PFSK-1 (cell line): ENCODE results near the gene NXPH4.

Experiments used
- FOXP2 ChIP-seq: optimal IDR thresholded peaks from 2 replicates; pipeline ENCODE3; 2011; ENCODE audit warnings: borderline replicate concordance, control low read depth, inconsistent platforms; ENCODE audit not compliant: insufficient read depth; ENCODE audit errors: extremely low read length, extremely low read depth
- POLR2AphosphoS5 ChIP-seq: IDR thresholded peaks from 2 replicates; pipeline ENCODE4 v1.6.1; 2012; ENCODE audit warnings: low read depth, mild to moderate bottlenecking, control low read depth, low read length, moderate library complexity
- SIN3A ChIP-seq: IDR thresholded peaks from 2 replicates; pipeline ENCODE4 v1.6.1; 2012; ENCODE audit warnings: mild to moderate bottlenecking, low read length, moderate library complexity, borderline replicate concordance; ENCODE audit not compliant: insufficient read depth
- TAF1 ChIP-seq: IDR thresholded peaks from 2 replicates; pipeline ENCODE4 v1.6.1; 2012; ENCODE audit warnings: low read length, control low read depth, borderline replicate concordance; ENCODE audit not compliant: insufficient read depth
- TF ChIP-seq, protein P1 (sequence below), 2 experiments: IDR thresholded peaks; 2 replicates each; pipeline versions ENCODE4 v1.6.1 to v1.8.0; 2011 to 2012; ENCODE audit warnings: low read depth in 2 of 2, low read length in 2 of 2, control low read depth in 1 of 2, inconsistent platforms in 1 of 2, mild to moderate bottlenecking in 1 of 2, moderate library complexity in 1 of 2; ENCODE audit not compliant: insufficient read depth in 1 of 2

NXPH4 gene

DNA sequence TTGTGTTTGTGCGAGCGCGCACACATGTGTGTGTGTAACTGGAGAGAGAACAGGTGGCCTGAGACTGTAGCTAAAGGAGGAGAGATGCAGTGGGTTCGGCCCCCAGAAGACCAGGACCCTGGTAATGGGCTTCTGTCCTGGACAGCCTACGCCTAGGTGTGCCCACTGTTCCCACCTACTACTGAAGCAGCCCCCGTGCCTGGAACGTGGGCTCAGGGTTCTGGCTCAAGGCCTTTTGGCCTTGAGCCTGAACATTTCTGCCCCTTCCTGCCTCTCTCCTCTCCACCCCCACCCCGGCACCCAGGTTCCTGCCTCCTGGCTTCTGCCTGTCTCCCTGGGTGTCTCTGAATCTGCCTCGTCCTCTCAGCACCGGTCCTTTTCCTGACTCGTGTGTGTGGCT is 1.5 kb upstream of the NXPH4 start:
- TF ChIP-seq FOXP2 (no peak), TAF1 (no peak), POLR2AphosphoS5 (no peak), SIN3A (no peak)
- TF ChIP-seq, protein P1, sequence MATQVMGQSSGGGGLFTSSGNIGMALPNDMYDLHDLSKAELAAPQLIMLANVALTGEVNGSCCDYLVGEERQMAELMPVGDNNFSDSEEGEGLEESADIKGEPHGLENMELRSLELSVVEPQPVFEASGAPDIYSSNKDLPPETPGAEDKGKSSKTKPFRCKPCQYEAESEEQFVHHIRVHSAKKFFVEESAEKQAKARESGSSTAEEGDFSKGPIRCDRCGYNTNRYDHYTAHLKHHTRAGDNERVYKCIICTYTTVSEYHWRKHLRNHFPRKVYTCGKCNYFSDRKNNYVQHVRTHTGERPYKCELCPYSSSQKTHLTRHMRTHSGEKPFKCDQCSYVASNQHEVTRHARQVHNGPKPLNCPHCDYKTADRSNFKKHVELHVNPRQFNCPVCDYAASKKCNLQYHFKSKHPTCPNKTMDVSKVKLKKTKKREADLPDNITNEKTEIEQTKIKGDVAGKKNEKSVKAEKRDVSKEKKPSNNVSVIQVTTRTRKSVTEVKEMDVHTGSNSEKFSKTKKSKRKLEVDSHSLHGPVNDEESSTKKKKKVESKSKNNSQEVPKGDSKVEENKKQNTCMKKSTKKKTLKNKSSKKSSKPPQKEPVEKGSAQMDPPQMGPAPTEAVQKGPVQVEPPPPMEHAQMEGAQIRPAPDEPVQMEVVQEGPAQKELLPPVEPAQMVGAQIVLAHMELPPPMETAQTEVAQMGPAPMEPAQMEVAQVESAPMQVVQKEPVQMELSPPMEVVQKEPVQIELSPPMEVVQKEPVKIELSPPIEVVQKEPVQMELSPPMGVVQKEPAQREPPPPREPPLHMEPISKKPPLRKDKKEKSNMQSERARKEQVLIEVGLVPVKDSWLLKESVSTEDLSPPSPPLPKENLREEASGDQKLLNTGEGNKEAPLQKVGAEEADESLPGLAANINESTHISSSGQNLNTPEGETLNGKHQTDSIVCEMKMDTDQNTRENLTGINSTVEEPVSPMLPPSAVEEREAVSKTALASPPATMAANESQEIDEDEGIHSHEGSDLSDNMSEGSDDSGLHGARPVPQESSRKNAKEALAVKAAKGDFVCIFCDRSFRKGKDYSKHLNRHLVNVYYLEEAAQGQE (IDR thresholded peaks at IDR 0.05; ENCODE audit: insufficient read depth in 1 of 2, low read depth in 2 of 2, low read length in 2 of 2) = no peak

DNA sequence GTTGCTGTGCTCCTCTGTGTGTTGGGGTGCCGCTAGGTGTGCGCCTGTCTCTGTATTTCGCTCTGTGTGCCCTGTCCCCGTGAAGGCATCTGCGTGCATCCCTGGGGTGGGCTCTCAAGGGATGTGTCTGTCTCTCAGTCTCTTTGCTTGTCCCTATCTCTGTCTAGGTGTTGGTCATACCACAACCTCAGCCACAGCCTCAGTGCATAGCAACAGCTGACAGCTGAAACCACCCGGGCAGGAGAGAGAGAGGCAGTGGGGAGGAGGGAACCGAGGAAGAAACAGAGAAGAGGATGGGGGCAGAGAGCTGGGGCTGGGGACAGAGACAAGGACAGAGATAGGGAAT is 953 bp upstream of the NXPH4 start:
- TF ChIP-seq FOXP2 (no peak), TAF1 (no peak), POLR2AphosphoS5 (no peak), SIN3A (no peak)
- TF ChIP-seq, protein P1 (IDR thresholded peaks at IDR 0.05; ENCODE audit: insufficient read depth in 1 of 2, low read depth in 2 of 2, low read length in 2 of 2) = no peak

DNA sequence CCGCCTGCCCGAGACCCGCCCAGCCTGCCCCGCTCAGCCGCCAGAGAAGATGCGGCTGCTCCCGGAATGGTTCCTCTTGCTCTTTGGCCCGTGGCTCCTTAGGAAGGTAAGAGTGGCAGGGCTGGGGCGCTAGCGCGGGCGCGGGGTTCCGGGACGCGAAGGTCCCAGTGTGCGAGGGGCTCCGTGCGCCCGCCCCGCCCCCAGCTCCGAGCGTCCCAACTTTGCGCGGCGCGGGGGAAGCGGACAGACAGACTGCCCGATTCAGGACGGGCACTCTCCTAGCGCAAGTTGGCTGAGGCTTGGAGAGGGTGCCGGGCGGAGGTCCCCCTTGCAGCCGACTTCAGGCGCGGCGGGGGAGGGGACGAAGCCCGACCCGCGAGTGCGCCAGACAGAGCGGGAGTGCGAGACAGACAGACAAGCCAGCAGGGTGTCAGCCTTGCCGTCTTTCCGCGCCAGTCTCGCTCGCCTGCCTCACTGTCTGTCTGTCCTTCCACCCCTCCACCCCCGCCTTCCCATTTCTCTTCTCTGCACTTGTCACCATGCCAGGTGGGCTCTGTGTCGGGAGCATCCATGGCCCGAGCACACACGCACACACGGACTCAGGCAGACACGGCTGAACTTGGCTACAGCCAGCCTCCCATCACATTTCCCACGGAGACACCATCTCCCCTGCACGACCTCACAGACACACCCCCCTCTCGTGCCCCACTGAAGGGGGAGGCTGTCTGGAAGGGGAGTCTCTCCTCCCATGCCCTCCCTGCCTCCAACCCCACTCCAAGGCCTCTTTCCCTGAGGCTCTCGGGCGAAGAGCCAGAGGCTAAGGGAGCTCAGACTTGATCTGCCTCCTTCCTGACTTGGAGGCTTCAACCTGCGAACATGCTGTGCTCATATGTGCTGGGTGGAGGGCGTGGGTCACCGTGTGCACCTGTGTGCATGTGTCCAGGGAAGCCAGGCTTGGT is 606 bp downstream of the NXPH4 start:
- no peak for TF ChIP-seq TAF1
- TF ChIP-seq, protein P1 (IDR thresholded peaks at IDR 0.05; ENCODE audit: insufficient read depth in 1 of 2, low read depth in 2 of 2, low read length in 2 of 2) = no peak
- TF ChIP-seq POLR2AphosphoS5 = no peak
- no peak for TF ChIP-seq FOXP2
- TF ChIP-seq SIN3A = no peak

DNA sequence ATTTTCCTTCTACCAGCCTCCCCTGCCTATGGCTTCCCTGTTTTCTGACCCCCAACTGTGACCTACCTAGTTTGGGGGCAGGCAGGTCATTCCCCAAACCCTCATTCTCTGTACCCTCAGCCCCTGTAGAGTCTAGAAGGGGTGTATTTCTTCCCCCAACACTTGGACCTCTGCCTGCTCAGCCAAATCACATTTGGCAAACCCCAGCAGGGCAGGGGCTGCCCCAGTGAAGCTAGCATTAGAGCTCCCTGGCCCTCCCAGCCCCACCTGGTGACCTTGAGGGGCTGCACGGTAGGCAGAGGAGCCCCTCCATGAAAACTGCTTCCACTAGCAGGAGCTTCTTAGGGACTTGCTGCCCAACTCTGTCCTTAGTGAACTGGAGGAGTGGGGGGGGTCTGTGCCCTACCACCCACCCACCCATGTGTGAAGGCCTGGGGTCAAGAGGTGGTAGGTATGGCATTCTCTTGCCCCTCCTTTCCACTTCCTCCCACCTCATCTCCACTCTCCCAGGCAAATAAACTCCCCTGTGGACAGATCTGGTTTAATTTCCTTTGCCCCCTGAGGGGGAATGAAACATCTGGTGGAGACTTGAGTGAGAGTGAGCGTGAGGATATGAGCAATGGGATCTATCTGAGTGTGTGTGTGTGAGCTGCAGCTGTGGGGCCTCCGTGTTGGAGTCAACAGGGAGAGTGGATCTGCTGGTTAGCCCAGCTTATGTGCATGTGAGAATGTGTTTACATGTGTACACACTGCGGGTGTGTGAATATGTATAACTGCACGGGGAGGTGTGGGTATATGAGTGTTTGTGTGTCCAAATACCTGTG is 1.6 kb downstream of the NXPH4 start:
- TF ChIP-seq, protein P1 (IDR thresholded peaks at IDR 0.05; ENCODE audit: insufficient read depth in 1 of 2, low read depth in 2 of 2, low read length in 2 of 2) = no peak
- TF ChIP-seq FOXP2 (no peak), TAF1 (no peak), SIN3A (no peak), POLR2AphosphoS5 (no peak)
